ENCODE data around the gene SETD6. TPM values are rescaled to one million over a fixed set of nuclear protein-coding genes. Genes with fewer than 3 reads are reported as not detected.

Gene SETD6
- total and polyA plus RNA-seq, 9 of the 15 experiments (the other 6 are each of a cell fraction or from before 2014, with no cell fraction given), result 9.2 to 40.9 (median 19.8) TPM

DNA sequence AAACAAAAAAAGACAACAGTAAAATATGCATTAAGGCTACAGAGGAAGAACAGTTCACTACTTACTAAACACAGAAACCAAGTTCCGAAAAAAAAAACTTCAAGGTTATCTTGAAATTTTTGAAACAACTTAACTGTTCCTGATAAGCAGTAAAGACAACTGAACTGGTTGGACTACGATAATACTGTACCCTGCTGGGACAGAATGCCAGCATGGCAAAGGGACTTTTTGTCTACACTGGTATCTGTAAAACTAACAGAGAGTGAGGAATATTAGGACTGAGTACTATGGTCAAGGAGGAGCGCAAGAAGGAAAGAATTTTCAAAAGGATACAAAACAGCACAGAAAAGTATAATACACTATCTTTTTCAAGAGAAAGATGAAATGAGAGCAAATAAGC lies 19.8 kb downstream of the SETD6 start:
- DNase-seq (ENCODE audit: extremely low read depth in 1 of 4, low spot score in 3 of 4), result no peak
- TF ChIP-seq, protein P1, sequence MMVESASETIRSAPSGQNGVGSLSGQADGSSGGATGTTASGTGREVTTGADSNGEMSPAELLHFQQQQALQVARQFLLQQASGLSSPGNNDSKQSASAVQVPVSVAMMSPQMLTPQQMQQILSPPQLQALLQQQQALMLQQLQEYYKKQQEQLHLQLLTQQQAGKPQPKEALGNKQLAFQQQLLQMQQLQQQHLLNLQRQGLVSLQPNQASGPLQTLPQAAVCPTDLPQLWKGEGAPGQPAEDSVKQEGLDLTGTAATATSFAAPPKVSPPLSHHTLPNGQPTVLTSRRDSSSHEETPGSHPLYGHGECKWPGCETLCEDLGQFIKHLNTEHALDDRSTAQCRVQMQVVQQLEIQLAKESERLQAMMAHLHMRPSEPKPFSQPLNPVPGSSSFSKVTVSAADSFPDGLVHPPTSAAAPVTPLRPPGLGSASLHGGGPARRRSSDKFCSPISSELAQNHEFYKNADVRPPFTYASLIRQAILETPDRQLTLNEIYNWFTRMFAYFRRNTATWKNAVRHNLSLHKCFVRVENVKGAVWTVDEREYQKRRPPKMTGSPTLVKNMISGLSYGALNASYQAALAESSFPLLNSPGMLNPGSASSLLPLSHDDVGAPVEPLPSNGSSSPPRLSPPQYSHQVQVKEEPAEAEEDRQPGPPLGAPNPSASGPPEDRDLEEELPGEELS (CRISPR knock-in tag; IDR thresholded peaks at IDR 0.05; ENCODE audit: borderline replicate concordance), result no peak
- no peak for TF ChIP-seq UBTF (IDR thresholded peaks at IDR 0.05; ENCODE audit: borderline replicate concordance in 1 of 2, low read depth in 2 of 2, low read length in 2 of 2)
- TF ChIP-seq NCOA2 (IDR thresholded peaks at IDR 0.05; ENCODE audit: partially characterized antibody in 2 of 2), result no peak
- no peak for TF ChIP-seq ZNF431 (CRISPR knock-in tag; IDR thresholded peaks at IDR 0.05)
- no peak for TF ChIP-seq CBFA2T2 (conservative IDR thresholded peaks at IDR 0.05)
- no peak for TF ChIP-seq MYNN (IDR thresholded peaks at IDR 0.05)
- no peak for TF ChIP-seq MYNN (CRISPR knock-in tag; IDR thresholded peaks at IDR 0.05)
- TF ChIP-seq SPI1 (IDR thresholded peaks at IDR 0.05; ENCODE audit: borderline replicate concordance, low read depth, low read length), result no peak
- no peak for TF ChIP-seq HDAC6 (IDR thresholded peaks at IDR 0.05; ENCODE audit: low read depth, low read length)
- no peak for TF ChIP-seq TAL1 (IDR thresholded peaks at IDR 0.05)
- no peak for TF ChIP-seq PRMT5 (CRISPR knock-in tag; IDR thresholded peaks at IDR 0.05)
- TF ChIP-seq RFX5 (IDR thresholded peaks at IDR 0.05; ENCODE audit: low read depth, low read length), result no peak
- ATAC-seq, result no peak
- Histone ChIP-seq H3K9me1 (ENCODE audit: control insufficient read depth, insufficient read depth, low read length) (no peaks in the 10 kb centered on the region), H3K79me2 (ENCODE audit: control insufficient read depth, insufficient read depth, low read length) (0 out of 3 replicates have a peak, but pooled peaks cover 4% of the 10 kb centered on the region), H3K27ac (ENCODE audit: extremely low read depth, low read depth, low read length) (no peak overlapping the region), H3K4me2 (ENCODE audit: insufficient read depth, low read length) (no peak overlapping the region), H3K27me3 (ENCODE audit: control insufficient read depth in 2 of 2, insufficient read depth in 2 of 2, low read length in 2 of 2) (no peaks in the 10 kb centered on the region), H3K9me3 (replicated peaks; ENCODE audit: control insufficient read depth, insufficient read depth, low read depth, low read length) (no peaks in the 10 kb centered on the region), H3K4me3 (no peak overlapping the region), H3K9ac (ENCODE audit: insufficient read depth in 1 of 2, low read depth in 2 of 2, low read length in 2 of 2) (no peak overlapping the region), H2AFZ (ENCODE audit: low read depth, low read length) (no peak overlapping the region), H3K4me1 (replicated peaks in 1 of 2; ENCODE audit: control insufficient read depth in 2 of 2, insufficient read depth in 2 of 2, low read length in 2 of 2) (no peaks in the 10 kb centered on the region), H4K20me1 (replicated peaks; ENCODE audit: control insufficient read depth, insufficient read depth, low read length) (no peaks in the 10 kb centered on the region), H3K36me3 (ENCODE audit: control insufficient read depth, insufficient read depth, low read length) (peaks cover 94% of the 10 kb centered on the region)
- intact Hi-C loops (cut with micrococcal nuclease) (no loop called here), in situ Hi-C loops (cut with MboI) (no loop called here)
- BruUV-seq (replicated peaks), result no TSS peak
- ChIA-PET CTCF (ENCODE audit: low intra/inter-chr PET ratio) (no interaction called here), POLR2A (interaction anchor here (1.4 kb wide), 1 partner anchor 11 kb away, joined by 5 read pairs; no protein-coding TSS in a partner anchor)
- no peak for FAIRE-seq
- 96% methylated on average over 3 of the region's 3 CpGs for WGBS (ENCODE audit: insufficient coverage, low coverage, missing lambda C conversion rate)
